ENCODE measurements around the gene DNM3.

The DNM3 gene

DNA sequence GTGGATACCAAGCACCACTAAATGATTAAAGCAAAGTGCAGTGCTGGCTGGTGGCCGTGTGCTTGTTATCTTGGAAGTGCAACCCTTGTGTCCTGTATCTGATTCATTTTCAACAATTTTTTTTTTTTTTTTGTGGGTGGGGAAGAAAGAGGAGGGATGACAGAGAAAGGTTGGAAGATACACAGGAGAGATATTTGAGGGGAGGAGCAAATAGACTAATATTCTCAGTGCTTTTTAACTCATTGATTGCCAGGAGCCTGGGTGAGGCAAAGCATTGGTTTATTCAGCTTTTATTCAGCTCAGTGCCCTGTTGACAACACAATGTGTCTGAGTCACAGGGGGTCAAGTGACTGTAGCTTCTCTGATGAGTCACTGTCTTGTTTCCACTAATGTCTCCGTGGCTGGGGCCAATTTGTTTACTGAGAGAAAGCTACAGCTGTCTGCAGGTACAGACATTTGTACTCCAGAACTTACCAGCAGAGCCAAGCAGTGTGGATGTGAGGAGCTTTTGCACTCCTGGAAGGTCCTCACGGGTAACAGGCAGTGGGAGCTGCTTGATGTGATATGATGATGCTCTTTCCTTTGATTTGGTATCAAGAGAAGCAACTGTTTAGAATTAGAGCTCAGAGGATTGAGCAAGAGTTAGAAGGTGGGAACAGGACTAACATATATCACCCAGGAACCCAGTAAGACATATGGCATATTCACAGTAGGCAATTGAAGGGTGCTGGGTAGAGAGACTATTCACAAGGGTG is 23.6 kb upstream of the DNM3 start:
- DNase-seq (ENCODE audit: low read depth in 1 of 2, low spot score in 1 of 2), result peak in 1 of 2 donors; percentile 50

DNA sequence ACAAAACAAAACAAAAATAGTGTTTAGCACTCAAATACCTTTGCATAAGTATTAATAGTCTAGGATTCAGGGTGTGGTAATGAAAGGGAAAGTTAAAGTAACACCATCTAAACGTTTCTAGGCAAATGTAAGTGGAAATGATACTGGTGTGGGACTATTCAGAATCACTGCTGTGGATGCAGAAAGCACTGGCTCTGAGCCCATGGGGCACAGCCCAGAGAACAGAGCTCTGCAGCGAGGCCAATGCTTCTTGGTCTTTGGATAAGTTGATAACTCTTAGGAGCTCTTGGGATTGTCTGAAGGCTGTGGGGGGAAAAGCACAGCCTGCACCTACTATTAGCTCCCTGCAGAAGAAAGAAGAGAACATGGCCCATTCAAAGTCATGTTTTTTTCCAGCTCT is 21.4 kb upstream of the DNM3 start:
- no peak for DNase-seq (ENCODE audit: low read depth in 1 of 2, low spot score in 1 of 2)

DNA sequence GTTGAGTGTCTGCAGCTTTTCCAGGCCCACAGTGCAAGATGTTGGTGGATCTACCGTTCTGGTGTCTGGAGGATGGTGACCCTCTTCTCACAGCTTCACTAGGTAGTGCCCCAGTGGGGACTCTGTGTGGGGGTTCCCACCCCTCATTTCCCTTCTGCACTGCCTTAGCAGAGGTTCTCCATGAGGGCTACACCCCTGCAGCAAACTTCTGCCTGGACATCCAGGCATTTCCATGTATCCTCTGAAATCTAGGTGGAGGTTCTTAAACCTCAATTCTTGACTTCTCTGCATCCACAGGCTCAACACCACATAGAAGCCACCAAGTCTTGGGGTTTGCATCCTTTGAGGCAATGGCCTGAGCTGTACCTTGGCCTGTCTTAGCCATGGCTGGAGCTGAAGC is 14.3 kb upstream of the DNM3 start:
- DNase-seq (ENCODE audit: low read depth in 1 of 2, low spot score in 1 of 2), result no peak

DNA sequence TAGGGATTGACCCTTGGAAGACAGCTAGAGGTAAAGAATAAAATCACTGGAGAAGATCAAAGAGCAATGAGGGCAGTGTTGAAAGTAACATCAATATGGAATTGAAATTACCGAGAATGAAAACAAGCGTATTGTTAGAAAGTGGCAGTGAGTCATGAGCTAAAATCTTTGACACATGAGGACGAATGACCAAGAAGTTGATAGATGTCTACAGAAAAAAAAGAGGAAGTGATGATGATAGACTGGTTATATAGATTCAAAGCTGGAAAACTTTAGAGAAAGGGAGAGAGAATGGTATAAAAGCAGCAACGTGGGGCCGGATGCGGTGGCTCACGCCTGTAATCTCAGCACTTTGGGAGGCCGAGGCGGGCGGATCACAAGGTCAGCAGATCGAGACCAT is 12.5 kb upstream of the DNM3 start:
- no peak for DNase-seq (ENCODE audit: low read depth in 1 of 2, low spot score in 1 of 2)

DNA sequence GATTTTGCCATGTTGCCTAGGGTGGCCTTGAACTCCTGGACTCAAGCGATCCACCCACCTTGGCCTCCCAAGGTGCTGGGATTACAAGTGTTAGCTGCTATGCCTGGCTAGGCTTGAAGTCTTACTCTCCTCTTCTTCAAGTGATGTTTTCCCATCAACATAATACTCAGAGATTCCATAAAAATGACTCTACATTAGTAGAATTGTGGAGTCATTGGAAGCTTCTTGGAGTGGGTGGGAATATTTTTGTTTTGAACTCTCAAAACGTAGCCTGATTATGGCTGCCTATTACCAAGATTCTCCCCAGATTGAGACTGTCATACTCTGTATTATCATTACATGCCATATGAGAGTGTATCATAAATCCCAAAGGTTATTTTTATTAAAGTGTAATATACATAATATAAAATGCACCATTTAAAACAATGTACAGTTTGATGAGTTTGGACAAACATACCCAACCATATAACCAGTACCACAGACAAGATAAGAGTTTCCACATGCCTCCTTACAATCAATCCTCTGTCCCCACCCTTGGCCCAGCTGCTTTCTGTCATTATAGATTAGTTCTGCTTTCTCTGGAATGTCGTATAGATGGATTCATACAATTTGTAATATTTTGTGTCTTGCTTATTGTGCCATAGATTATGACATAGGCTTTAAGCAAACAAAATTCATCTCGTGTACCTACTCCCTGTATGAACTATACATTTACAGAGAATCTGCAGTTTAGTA is 8.0 kb upstream of the DNM3 start:
- no peak for DNase-seq (ENCODE audit: low read depth in 1 of 2, low spot score in 1 of 2)

DNA sequence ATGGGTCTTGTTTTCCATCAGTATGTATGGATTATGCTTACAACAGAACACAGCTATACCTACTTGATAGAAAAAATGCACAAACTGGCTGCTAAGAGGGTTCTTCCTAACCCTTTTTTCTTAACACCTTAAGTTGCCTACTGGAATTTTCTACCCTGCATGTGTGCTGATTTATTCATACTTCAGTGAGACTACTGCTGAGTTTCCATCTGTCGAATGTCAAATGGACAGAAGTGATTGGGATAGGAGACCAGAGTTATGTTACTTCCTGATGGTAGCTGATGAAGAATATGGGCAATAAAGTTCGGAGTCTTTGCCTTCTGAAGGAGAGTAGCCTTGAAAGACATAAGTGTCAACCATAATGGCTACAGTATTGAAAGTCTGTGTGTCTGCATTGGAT is 6.5 kb upstream of the DNM3 start:
- no peak for DNase-seq (ENCODE audit: low read depth in 1 of 2, low spot score in 1 of 2)

DNA sequence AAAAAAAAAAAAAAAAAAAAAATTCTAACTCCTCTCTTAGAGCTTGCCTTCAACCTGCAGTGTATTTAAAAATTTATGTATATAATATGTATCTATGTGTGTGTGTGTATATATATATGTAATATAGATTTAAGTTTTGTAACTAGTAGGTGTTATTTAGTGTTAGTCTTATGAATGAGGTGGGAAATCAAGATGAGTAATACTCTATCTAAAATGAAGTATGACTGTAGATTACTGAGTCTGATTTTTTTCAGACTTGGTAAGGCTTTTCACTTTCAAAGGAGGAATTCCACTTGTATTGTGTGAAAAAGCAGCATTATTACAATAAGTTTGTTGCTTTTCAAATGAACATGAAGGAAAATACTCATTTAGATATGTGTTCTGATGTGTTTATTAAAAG is 5.4 kb upstream of the DNM3 start:
- DNase-seq (ENCODE audit: low read depth in 1 of 2, low spot score in 1 of 2), result no peak

DNA sequence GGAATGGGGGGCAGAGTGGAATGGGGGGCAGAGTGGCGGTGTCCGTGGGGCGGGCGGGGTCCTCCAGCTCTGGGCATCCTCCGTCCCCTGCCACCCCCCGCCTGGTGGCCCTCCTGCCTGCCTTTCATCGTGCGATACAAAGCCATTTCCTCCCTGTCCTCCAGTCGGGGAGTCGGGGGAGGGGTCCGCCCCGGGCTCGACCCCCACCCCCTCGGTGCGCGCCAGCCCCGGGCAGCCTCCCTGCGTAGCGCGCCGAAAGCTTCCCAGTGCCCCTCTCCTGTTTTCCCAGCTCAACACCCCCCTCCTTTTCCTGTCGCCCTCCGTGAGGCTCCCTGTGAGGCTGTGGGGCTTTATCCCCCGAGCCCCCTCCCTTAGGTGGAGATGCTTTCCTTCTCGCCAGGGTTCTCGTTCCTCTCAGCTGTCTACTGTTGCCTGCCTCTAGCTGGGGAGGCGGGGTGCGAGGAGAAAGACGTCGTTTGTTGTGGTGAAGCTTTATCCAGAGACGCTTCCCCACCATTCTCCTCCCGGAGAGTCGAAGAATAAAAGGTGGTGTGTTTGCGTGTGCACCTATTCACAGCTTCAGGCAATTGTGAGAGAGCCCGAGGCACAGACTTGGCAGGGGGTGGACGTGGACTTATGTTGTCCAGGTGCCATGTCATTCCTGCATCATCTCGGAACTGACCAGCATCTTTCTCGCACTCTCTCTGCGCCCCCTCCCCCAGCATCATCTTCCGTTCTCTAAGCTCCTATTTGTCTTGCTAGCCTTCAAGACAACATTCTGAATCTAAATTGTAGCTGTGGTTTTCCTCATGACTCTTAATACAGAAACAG is 848 bp downstream of the DNM3 start:
- no peak for DNase-seq (ENCODE audit: low read depth in 1 of 2, low spot score in 1 of 2)

DNA sequence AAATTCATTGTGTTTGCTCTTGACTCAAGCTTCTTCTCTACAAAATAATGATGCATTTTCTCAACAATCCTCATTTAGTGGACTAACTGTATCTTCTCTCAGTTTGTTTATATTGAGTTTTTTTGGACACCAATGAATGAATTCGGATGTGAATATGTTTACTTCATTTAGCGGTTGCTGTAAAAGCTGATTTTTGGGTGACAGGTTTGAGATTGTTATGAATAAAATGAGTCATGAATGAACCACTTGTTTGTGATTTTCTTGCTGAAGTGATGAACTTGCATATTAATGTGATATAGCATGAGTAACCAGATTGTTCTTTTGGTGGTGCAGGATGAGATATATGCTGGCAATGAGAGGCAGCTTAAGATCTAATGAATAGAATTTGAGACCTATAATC is 3.1 kb downstream of the DNM3 start:
- DNase-seq (ENCODE audit: low read depth in 1 of 2, low spot score in 1 of 2), result no peak

DNA sequence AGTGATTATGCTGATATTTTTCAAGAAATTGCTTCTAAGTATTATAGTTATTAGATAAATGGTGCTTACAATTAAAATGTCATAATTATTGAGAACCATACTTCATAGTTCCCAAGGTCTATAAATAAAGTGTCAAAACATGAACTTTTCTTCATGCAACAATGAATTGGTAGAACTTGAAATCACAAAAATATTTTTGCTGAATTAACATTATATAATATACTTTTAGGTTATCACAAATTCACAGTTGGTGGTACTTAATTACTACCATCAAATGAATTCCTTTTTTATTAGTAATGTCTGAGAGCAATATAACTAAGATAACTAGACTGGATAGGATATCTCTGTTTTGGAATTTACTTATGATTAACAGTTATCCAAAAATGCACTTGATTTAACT is 4.7 kb downstream of the DNM3 start:
- DNase-seq (ENCODE audit: low read depth in 1 of 2, low spot score in 1 of 2), result no peak

DNA sequence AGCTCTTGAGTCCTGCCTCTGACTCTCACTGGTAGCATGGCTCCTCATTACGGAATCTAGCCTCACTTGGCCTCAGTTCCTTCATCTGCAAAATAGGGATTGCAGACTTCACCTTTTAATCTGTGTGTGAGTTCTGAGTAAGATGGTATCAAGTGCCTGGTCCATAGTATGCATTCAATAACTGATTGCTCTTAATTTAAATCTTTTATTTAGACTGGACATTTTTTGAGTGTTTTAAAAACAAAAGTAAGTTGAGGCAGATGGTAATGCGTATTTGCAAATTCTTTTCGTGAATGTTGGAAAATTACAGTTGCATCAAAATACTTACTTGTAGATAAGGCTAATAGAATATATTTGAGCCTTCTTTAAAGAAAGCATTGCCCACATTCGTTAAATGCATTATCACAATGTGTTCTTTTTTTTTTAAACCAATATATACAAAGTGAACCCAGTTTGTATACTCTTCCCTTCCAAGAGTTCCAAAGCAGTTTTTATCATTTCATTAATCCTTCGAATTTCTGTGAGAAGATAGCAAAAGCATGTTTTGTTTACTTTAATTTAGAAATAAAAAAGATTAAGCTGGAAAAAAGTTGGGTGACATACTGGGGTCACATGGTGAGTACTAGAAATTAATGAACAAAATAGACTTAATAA is 8.1 kb downstream of the DNM3 start:
- no peak for DNase-seq (ENCODE audit: low read depth in 1 of 2, low spot score in 1 of 2)

DNA sequence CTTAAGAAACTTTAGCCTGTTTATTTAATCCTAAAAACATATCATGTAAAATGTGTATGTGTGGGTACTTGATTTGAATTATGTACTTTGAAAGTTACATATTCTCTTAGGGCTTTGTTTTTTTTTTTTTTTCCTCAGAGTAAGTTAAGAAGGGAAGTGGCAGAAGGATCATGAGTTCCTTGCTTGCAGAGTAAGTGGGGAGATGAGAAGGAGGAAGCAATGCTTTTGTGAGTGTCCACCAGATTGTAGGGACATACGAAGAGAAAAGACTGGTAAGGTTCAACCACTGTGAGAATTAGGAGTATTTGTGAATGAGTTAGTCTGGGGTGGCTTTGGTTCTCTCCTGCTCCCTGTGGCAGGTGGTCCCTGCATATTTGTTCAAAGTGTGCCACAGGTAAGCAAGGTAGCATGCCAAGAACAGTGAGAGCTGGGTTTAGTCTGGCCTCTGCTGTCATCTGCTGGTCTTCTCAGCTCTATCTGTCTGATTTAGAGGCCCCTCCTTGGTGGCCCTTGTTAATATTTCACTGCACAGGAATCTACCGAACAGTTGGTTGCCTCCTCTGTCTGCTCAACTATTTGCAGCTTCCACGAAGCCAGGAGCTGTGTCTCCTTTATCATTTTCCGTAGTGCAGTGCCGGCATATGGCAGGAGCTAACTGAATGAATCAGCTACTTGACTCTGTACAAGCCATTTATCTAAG is 9.5 kb downstream of the DNM3 start:
- no peak for DNase-seq (ENCODE audit: low read depth in 1 of 2, low spot score in 1 of 2)

DNA sequence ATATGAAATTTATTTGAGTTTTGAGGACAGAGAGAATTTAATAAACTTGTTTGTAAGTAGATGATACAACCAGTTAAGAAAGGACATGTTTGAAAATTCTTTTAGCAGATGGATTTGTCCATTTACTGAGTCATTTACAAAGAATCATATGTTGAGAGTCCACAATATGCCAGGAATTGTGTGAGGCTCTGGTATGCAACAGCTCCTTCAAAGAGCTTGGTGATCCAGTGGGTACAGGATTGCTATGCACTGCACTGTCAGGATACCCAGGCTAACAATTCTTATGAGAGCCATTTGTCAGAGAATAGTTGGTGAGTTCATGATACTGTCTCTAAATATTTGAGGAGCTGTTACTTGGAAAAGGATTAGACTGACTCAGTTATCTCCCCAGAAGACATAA is 11.0 kb downstream of the DNM3 start:
- no peak for DNase-seq (ENCODE audit: low read depth in 1 of 2, low spot score in 1 of 2)

DNA sequence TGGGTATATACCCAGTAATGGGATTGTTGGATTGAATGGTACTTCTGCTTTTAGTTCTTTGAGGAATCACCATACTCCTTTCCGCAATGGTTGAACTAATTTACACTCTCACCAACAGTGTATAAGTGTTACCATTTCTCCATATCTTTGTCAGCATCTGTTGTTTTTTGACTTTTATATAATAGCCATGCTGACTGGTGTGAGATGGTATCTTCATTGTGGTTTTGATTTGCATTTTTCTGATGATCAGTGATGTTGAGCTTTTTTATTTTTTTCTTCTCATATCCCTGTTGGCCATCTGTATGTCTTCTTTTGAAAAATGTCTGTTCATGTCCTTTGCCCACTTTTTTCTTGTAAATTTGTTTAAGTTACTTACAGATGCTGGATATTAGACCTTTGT is 14.1 kb downstream of the DNM3 start:
- DNase-seq (ENCODE audit: low read depth in 1 of 2, low spot score in 1 of 2), result no peak

DNA sequence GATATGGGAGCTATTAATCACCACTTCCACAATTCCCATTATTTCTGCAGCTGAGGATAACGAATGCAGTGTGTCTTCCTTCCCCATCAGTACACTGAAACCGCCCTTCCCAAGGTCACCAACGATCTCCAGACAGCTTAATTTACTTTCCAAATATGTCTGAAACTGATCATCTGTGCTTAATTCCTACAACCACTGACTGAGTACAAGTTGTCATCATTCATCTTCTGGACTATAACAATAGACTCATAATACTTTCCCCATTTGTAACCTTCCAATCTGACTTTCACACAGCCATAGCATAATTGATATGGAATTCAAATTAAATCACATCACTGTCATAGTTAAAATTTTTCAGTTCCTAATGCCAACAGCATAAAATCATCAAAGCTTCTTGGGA is 17.4 kb downstream of the DNM3 start:
- DNase-seq (ENCODE audit: low read depth in 1 of 2, low spot score in 1 of 2), result no peak

DNA sequence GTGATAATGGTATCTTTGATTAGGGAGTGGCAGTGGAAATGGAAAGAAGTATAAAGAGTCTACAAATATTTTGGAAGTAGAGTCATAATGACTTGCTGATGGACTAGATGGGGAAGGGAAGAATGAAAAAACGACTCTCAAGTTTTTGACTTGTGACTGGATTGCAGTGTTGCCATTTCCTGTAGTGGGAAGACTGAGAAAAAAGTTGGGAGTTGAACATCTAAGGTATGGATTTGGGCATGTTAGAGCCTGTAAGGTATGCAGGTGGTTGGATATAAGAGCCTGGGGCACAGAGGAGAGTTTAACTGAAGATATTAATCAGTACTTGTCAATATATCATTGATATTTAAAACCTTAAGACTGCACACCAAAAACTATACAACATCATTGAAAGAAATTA is 19.4 kb downstream of the DNM3 start:
- DNase-seq (ENCODE audit: low read depth in 1 of 2, low spot score in 1 of 2), result no peak

DNA sequence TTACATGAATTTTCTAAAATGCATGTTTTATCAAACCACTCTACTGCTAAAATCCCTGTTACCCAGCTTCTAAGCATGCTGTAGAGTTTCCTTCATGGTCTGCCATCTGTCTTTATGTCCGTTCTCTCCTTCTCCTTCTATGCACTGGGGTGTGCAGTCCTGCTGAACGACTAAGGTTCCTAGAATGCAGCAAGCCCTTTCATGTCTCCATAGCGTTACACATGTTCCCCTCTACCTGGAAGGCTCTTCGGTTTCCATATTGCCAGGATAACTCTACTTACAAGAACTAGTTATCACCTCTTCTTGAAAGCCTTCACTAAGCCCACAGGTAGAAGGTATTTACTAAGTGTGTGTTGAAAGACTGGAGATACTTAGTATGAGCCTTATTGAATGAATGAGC is 22.2 kb downstream of the DNM3 start:
- no peak for DNase-seq (ENCODE audit: low read depth in 1 of 2, low spot score in 1 of 2)

DNA sequence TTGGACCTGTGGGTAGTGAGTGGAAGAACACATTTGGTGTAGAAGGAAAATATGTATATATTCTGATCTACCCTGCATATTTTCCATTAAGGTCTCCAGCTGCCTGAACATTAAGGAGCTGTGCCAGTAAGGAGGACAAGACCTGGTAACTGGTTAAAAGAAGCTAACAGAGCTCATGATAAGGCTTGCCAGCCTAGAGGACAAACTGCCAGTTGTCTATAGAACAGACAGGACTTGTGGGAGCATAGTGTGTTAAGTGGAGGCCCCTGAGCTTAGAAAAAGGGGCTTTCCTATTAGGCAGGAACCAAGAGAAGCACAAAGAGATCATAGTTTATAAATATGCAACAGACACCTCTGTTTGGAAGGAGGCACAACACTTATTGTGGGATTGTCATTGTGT is 23.0 kb downstream of the DNM3 start:
- DNase-seq (ENCODE audit: low read depth in 1 of 2, low spot score in 1 of 2), result no peak

DNA sequence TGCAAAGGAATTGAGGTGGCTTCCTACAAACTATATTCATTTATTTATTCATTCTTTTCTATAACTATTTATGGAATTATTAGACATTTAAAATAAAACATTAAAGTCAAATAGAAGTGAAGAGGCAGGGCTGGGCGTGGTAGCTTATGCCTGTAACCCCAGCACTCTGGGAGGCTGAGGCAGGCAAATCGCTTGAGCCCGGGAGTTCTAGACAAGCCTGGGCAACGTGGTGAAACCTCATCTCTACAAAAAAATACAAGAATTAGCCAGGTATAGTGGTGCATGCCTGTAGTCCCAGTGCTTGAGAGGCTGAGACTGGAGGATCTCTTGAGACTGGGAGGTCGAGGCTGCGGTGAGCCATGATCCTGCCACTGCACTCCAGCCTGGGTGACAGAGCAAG is 23.8 kb downstream of the DNM3 start:
- no peak for DNase-seq (ENCODE audit: low read depth in 1 of 2, low spot score in 1 of 2)

DNA sequence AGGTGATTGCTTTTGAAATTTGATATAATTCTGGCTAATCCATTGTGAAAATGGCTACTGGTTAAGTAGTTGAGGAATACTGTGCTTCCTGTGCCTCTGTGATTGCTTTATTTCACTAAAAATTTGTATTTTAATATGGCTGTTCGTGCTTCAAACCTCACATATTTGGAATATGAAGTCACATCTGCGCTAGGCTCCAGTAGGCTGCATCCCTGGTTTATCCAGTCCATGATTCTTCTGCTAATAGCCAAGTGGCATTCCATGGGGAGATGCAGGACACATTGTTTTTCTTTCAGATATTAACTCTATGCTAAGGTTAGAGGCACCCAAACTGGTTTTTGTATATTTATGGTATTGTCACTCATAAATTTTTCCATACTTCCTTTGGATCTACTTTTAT is 25.9 kb downstream of the DNM3 start:
- DNase-seq (ENCODE audit: low read depth in 1 of 2, low spot score in 1 of 2), result no peak

DNA sequence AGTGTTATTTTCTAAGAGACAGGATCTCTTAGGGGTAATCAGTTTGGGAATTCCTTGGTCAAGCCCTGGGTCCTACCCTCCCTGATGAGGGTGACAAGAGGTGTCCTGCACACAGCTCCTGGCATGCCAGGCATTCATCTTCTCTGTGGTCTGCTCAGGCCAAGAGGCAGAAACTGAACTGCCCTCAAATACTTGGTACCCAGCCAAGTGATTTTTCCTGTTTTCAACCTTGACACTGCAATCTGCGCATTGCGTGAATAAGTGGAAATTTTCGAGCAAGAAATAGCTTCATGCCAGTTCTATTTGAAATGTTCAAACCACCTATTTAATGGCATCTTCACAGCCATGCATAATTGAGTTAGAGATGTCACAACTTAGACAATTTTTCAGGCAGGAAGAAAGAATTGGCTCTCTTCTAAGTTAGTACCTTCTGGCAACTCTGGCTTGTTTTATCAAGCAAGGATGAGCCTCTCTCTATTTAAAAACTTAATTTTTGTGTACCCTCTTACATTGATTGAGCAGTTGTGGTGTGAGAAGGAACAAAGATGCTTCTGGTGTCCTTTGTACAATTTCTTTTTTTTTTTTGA is 27.0 kb downstream of the DNM3 start:
- DNase-seq (ENCODE audit: low read depth in 1 of 2, low spot score in 1 of 2), result no peak

Measured in activated CD4-positive, alpha-beta T cell treated with anti-CD3 and anti-CD28 coated beads, Interleukin-2, amount 50 U/mL, for 24 hours (primary cell).